ENCODE measurements around the gene ACRV1.

ACRV1 gene

GRCh38 chr11:125649465-125650166, 31.0 kb downstream of the ACRV1 start:
- DNase-seq (ENCODE audit: low read depth), result no peak

GRCh38 chr11:125645871-125646270, 34.8 kb downstream of the ACRV1 start:
- DNase-seq (ENCODE audit: low read depth), result no peak

DNA sequence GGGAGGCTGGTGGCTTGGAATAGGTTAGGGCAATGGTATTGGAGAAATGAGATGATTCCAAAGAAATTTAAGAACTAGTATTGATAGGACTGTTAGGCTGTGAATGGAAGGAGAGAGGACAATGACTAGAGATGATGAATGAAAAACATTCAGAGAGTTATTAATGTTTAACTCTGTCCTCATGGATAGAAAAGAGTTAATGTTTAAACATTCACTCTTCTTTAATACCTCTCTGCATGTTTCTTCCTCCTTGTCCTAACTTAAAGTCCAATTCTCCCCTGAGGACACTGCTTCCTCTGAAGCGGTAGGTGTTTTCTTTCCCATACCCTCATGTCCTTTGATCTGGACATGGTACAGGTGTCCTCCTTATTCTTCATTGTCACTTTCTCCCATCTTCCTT, 42.3 kb downstream of the ACRV1 start:
- no peak for DNase-seq (ENCODE audit: low read depth)

DNA sequence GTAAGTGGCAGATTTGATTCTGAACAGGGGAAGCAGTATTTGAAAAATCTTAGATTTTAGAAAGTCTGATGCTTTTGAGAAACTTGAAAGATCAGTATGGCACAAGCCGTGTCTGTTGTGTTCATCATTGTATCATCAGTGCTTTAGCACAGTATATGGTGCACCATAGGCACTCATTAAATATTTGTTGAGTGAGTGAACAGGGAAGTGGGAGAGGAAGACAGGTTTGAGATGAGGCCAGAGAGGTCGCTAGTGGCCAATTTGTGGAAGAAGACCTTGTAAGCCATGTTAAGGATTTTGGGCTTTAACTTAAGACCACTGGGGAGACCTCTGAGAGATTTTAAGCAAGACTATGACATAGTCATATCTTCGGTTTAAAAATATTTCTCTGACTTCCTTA, 42.8 kb downstream of the ACRV1 start:
- DNase-seq (ENCODE audit: low read depth), result no peak

GRCh38 chr11:125627236-125627910, 53.3 kb downstream of the ACRV1 start:
- no peak for DNase-seq (ENCODE audit: low read depth)

GRCh38 chr11:125626288-125626950, 54.2 kb downstream of the ACRV1 start:
- no peak for DNase-seq (ENCODE audit: low read depth)

- peak; percentile 71 for DNase-seq (ENCODE audit: low read depth)
Measured at GRCh38 chr11:125625630-125626287, 54.9 kb downstream of the ACRV1 start.

DNA sequence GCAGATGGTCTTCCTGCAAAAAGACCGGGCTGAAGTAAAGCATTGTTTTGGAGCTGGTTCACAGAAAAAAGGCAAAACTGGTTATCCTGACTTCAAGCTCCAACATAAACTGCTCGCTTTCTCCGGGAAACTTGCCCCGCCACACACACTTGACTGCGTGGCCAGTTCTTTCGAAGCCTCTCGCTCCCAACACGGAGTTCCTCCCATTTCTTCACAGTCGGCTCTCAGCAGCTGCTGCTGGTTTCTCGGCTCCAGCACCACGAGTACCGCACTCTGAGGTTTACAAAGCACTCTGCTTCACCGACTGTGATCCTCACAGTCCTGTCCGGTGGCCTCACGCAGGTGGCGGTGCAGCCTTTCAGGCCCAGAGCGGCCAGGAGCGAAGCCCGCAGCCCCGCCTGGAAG, 55.4 kb downstream of the ACRV1 start:
- DNase-seq (ENCODE audit: low read depth), result no peak

- DNase-seq (ENCODE audit: low read depth), result no peak
Measured at GRCh38 chr11:125624756-125625213, 55.9 kb downstream of the ACRV1 start, which contains the start of gene CHEK1. Gene CHEK1, plus strand, starts transcription at chr11:125625163. Its CDS starts 1,606 bp downstream, at chr11:125626769.

DNA sequence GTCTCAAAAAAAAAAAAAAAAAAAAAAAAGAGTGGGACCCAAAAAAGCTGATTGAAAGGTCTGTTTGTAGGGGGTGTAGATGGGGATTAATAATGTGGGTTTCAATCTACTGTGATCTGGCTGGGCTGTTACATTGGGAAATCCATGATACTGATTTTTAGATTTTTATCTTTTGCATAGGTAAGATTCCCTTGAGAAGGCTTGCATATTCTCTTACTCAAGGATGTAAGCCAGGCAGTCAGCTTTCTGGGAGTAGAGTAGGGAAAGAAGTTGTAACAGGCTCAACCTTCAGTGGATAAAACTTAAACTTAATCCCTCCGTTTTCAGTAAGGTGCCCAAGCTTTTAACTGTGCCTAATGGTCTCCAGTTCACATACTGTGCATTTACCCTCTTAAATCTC, 57.6 kb downstream of the ACRV1 start:
- DNase-seq (ENCODE audit: low read depth), result no peak

GRCh38 chr11:125621995-125622394, 58.7 kb downstream of the ACRV1 start:
- DNase-seq (ENCODE audit: low read depth), result no peak

All from T-helper 22 cell (primary cell).